NCI-H2029 (cell line): Measurements from ENCODE around the gene HS6ST1.

Source experiments
- DNase-seq: peaks from one replicate; lab custom pipeline; 2025; lab: John Stamatoyannopoulos, UW

HS6ST1 gene

DNA sequence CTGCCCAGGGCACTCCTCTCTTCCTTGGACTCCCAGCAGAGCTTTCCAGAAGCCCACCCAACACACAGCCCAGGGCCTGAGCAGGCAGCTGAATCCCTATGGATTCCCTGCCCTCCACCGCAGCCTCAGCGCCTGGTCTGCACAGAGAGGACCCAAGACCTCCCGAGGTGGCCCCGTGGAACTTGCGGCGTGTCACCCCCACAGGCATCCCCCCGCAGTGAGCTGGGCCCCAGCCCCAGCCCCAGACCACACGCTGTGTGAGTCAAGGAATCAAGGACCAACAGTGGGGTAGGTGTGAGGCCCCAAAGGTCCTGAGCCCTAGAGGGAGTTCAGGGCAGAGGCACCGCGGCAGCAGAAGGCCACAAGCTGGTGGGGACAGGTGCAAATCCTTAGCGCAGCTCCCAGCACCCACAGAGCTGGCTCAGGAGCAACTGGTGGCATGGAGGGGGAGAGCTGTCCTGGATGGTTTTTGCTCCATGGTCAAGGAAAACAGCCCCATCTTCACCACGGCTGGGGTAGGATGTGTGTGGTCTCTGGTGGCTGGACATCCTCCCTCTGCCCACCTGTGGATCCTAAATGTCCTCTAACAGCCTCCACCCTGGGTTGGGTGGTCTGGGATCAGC is 8.5 kb downstream of the HS6ST1 start:
- DNase-seq = no peak

DNA sequence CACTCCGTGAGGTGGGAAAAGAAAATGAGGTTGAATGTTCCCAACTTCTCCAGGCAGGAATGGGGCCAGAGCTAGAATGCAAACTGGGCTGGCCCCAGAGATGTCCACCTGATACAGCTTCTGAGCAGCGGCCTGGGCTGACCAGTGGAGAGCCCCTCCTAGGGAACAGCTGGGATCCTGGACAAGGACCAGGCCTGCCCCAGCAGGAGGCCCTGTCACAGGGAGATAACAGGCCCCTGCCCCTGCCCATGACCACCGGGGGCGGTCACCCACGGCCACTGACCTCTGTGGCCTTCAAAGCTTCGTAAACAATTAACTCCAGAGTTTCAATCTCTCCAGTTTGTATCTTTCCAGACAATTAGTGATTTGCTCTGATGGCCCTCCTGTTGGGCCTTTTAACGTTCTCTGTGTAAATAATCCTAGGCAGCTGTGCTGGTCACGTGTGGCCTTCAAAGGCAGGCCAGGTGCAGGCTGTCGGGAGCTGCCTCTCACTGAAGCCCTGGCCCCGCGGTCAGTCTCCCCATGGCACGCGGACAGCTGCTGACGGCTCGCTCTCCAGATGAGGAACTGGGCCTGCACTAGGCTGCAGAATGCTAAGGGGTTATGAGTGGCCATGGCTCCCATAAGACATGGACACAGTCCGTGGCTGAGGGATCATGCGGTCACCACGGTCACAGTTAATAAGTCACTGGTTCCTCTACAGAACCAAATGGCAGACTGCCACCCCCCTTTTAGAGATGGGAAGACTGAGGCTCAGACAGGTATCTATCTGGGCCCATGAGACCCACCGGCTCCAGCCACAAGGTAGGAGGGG is 9.2 kb downstream of the HS6ST1 start:
- peak; percentile 88 for DNase-seq

DNA sequence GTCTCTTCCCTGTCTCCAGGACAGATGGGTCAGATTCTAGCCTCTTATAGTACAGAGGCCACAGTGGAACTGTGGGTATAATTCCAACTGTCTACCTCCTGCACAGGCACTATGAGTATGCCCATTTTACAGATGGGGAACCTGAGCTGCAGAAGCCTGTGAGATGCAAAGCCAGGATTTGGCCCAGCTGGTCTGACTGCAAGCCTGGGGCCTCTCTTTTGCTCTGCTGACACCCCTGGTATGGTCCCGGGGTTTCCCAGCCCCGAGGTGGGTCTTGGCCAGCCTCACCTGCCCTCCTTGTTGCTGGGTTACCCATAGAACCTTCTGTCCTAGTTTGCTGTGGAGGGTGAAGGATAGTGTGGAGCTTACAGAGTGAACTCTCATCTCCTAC is 9.8 kb downstream of the HS6ST1 start:
- DNase-seq = no peak

- no peak for DNase-seq
These were observed 10.4 kb downstream of the HS6ST1 start for GRCh38 chr2:128308284-128308731.

GRCh38 chr2:128307595-128307994 is 11.1 kb downstream of the HS6ST1 start:
- no peak for DNase-seq

GRCh38 chr2:128306931-128307460 is 11.7 kb downstream of the HS6ST1 start:
- no peak for DNase-seq

- peak; percentile 77 for DNase-seq
These were observed 12.4 kb downstream of the HS6ST1 start for GRCh38 chr2:128306081-128306930.

GRCh38 chr2:128305555-128306080 is 13.1 kb downstream of the HS6ST1 start:
- peak; percentile 77 for DNase-seq

DNA sequence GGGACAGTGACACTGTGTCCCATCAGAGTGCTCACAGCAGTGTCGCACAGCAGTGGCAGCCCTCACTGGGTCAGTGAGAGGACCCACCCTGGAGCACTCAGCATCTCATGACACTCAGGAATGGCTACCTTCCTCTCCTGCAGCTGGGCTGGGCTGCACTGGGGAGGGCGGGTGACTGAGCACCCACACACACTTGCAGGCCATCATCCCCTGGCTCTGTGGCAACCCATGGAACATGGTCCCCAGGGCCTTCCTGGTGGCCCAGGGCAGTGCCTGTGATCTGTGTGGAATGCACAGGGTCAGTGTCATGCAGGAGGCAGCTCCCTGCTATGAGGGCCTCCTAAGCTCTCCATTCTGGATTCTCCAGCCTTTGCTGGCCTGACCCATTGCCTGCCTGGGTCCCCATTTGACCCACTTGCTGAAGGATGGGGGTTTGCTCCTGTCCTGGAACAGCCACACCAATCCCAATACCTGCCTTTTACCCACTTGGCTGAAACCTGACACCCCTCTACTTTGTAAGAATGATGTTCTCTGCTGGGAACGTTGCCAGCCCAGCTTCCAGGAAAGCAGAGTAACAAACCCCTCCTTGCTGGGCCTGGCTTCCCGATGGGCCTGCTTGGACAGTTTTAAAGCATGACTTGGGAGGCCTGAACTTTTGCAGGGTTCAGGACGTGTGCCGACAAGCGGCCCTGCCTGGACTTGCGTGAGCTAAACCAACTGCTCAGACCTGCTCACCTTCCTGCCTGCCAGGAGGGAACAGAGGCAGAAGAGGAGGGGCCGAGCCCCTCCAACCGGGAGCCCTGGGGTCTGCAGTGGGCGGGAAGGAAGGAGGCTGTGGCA is 13.7 kb downstream of the HS6ST1 start:
- DNase-seq = peak; percentile 82

- no peak for DNase-seq
These were observed 14.3 kb downstream of the HS6ST1 start for GRCh38 chr2:128304330-128304714.

GRCh38 chr2:128303911-128304310 is 14.8 kb downstream of the HS6ST1 start:
- DNase-seq = no peak

- no peak for DNase-seq
These were observed 15.4 kb downstream of the HS6ST1 start for GRCh38 chr2:128303095-128303791.

DNA sequence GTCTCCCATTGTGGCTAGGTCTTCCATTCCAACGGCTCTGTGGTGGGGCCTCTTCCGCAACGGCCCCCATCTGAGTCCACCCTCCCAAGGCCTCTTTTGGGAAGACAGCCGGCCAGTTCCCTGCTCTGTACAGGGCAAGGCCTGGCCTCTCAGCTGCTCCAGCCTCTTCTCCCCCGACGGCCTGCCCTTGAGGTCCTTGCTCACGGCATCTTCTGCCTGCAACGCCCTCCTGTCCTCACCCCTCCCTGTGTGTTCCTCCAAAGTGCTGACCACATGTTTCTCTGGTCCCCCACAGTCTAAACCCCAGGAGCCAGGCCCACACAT is 16.0 kb downstream of the HS6ST1 start:
- no peak for DNase-seq

DNA sequence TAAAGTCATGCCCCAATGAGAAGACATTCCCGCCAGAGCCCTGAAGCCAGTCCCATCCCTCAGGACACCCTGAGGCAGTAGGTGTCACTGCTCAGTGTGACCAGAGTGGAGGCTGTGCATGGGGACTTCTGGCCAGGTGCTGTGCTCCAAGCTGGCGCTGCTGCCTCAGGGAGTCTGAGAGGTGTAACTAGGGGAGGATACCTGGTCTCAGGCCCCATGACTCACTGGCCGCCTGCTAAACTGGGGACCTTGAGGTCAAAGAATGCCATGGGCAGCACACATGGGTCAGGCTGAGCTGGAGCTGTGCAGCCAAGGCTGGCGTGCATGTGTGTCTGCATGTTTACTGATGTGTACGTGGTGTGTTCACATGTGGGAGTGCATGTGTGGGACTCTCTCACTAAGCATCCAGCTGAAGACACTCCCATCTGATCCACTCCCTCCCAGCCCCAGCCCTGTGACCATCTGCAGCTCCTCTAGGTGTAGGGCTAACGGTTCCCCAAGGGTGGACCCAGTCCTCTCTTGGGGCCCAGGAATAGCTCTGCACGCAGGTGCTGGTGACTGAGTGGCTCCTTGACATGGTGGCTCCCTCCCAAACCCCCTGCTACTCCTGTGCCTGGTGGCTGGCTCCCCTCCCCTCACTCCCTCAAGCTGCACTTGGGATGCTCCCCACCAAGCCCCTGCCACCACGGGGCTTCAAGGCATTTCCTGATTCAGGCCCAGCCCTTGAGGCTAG is 16.5 kb downstream of the HS6ST1 start:
- DNase-seq = no peak

DNA sequence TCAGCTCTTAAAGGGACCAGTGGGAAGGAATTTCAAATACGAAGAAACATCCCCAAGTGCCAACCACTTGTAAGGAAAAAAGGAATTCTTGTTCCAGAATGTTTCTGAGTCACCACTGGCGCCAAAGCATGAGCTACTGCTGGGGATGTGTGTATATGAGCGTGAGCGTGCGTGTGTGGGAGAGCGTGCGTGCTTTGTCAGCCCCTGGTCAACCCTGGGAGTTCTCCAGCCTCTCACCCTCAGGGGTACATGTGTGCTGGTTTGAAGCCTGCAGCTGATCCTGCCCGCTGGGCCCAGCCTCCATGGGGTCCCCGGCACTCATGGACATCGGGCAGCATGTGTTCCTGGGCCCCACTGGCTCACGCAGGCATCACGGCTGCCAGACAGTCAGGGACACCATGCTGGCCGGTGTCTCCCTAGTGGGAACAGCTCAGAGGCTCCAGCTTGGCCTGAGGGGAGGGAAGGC is 17.1 kb downstream of the HS6ST1 start:
- no peak for DNase-seq

DNA sequence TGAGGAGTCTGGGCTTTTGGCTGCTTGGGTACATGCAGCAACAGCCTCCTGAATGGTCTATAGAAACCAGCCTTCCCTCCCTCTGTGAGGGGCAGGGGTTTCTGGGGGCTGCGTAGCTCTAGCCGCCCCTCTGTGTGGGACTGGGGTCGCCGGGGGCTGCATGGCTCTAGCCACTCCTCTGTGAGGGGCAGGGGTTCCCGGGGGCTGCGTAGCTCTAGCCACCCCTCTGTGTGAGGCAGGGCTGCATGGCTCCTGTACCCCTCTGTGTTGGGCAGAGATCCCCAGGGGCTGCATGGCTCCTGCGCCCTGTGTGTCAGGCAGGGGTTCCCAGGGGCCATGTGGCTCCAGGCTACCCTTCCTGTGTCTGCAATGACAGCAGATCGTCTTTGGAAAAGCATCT is 17.6 kb downstream of the HS6ST1 start:
- DNase-seq = no peak

DNA sequence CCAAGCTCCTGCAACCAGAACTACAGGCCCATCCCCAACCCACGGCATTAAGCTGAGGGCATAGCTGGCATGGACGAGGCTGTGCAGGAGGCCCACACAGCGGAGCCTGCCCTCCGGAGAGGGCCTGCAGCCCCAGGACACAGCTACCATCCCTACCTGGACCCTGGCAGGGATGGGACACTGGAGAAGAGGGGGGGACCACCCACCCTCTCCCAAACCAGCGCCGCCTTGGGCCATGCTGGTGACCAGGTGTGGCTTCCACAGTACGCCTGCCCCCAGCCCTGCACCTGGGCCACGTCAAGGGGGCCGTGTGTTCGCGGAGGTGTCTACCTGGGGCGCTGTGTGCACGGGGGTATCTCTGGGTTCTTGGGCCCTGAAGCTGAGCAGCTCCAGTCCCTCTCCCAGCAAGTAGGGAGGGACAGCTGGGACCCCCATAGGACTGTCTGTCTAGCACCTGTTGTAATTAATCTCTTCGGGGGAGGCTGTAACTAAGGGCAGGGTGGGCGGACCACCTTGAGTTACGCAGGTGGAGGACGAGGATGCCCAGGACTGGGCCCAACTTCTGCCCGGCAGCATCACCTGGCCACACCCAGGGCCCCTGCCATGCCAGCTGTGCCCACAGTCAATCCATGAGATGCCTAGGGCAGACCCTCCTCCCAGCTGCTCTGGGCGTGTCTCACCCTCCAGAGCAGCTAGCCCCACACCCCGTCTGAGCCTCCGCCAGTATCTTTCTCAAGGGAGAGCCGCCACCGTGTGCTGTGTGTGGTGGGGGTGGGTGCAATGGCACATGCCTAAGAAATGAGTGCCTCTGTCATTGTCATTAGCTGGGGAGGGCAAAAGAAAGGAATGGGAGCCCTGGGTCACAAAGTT is 18.3 kb downstream of the HS6ST1 start:
- no peak for DNase-seq

DNA sequence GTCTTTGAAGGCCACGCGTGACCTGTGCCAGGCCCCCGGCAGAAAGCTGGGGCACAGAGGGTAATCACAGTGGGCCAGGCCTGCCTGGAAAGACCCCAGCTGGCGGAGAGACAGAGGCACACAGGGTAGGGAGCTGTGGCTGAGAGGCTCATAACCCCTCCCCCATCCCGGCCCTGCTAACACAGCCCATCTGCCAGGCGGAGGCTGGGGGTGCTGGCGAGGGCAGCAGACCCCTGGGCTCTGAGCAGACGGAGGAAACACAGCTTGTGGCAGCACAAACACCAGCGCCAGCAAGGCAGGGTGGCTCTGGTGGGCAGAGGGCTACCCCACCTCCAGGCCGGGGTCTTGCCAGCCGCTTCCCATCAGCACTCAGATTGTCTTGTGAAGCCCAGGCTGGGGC is 19.0 kb downstream of the HS6ST1 start:
- no peak for DNase-seq
